ENCODE measurements around the gene USHBP1.
"Not testable (repeated sequence)": the region's sequence is repeated elsewhere in the genome, so short reads cannot be mapped to it uniquely, and the experiment has no call there.

Gene USHBP1

GRCh38 chr19:17264641-17264979, at the start of gene USHBP1:
Gene USHBP1 (minus strand): TSS chr19:17264745. CDS start chr19:17264299, 446 bp downstream.
- DNase-seq, result no peak

DNA sequence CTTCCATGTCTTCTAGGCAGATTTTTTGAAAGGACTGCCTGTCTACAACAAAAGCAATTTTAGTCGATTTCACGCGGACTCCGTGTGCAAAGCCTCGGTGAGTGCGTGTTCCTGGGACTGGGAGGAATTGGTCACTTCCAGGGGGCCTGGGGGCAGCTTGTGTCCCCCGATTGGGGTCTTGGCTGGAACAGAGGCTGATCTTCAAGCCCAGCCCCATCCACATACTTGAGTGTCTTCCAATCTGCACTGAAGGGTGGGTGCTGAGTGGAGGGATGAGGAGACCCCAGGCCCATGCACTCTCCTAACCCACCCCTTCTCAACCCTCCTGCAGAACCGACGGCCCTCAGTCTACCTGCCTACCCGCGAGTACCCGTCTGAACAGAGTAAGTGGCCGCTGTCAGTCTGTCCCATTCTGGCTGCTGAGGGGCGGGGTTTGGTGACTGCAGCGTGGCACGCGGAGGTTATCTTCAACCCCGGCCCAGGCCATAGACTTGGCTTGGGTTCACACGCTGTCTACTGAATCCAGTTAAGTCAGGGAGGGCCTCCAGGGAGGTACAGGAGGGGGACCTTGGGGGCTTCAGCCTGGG, 49.6 kb upstream of the USHBP1 start:
- DNase-seq, result no peak

DNA sequence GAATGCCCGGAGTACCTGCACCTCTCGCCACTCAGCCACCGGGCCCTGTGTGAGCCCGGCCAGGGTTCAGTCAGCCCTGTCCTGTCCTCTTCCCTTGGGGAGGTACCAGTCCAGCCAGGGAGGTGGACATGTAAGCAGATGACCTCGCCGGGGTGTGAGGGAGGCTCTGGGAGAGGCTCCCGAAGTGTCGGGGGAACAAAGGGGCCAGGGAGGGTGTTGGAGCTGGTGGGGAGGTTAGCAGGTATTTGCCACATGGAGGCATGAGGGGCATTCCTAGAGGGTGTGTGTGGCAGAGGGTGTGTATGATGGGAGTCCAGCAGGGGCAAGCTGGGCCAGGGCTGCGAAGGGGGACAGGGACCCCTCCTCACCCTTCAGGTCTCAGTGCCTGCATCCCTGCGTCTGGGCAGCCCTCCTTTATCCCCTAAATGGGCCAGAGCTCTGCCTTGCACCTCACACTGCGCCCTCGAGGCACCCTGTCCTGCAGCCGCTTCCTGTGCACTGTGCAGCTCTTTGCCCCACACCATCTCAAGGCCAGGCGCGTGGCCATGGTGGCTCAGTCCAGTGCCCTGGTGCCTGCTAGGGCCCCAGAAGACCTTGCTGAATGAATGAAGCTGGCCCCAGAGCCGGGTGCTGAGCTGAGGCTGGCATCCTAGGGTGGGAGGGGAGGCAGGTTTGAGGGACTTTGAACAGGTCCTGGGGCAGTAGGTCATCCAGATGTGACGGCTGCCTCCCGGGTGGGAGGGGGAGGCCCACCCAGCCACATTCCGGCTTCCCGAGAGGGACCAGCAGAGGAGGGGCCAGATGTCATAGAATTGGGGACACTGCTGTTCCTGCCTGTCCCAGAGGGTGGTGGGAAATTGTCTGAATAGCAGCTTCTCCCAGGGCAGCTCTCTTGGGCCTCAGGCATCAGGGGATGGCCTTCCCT, 47.9 kb upstream of the USHBP1 start:
- DNase-seq, result no peak

- DNase-seq, result no peak
Measured at GRCh38 chr19:17311455-17312188, 47.1 kb upstream of the USHBP1 start.

DNA sequence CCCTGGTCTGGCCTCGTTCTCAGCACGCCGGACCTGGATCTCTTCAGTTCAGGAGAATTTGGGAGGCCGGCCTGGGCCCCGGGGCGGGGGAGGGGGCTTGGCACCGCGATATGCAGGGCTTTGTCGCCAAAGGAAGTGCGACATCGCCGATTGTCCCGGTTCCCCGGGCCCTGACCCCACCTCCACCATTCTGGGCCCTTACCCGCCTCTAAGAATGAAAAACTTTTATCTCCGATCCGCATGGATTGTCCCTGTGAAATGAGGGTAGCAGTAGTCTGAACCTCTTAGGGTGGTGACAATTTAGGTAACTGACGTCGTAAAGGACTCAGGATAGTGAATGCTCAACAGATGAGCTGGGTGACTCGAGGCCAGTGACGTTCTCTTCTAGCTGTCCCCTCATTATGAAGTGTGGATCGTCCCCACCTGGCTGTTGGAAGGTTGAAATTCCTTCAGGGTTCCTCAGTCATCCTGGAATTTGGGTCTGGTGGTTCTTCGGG, 45.5 kb upstream of the USHBP1 start:
- no peak for DNase-seq

GRCh38 chr19:17309198-17309964, 44.8 kb upstream of the USHBP1 start, which contains the start of gene DDA1:
Gene DDA1 (plus strand): TSS chr19:17309563. CDS start chr19:17309655, 92 bp downstream.
- DNase-seq, result peak; percentile 96

DNA sequence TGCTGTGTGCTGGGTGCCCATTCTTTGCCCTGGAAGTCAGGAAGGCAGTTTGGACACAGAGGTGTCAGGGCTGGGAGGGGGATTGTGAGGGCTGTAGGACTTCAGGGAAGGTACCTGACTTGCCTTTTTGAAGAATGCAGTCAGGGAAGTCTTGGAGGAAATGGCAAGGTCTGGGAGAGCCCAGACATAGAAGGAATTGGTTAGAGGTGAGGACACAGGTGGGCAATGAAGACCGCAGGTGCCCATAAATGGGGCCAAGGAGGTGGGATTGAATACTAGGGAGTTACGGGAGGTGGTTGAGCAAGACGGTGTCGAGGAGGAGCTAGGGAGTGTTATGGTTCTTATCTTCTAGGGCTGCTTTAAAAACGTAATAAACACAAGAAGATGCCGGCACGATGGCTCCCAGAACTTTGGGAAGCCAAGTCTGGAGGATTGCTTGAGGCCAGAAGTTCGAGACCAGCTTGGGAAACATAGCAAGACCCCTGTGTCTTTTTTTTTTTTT, 43.4 kb upstream of the USHBP1 start:
- DNase-seq, result no peak

GRCh38 chr19:17306285-17306714, 41.8 kb upstream of the USHBP1 start:
- no peak for DNase-seq

DNA sequence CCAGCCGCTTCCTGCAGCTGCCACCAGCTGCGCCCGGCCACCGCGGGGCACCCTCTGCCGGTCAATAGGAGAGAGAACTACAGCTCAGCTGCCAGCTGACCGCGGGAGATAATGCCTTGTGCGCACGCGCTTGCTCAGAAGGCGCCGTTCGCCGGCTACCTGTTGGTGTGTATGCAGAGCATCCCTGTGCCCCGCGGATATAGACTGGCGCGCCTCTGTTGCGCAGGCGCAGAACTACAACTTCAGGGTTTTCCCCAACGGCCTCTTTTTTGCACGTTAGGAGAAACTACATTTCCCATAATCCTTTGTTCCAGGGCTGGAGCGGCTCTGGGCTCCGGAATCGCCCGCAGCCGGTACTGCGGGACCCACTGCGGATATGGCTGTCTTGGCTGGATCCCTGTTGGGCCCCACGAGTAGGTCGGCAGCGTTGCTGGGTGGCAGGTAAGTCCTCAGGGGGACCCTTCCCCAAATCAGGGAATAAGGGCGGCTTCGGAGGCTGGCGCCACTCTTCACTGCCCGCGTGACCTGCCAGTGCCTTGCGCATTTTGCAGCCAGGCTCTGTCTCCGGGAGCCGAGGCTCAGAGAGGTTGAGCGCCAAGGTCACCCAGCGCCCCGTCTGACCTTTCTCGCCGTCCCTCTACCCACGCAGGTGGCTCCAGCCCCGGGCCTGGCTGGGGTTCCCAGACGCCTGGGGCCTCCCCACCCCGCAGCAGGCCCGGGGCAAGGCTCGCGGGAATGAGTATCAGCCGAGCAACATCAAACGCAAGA, 41.2 kb upstream of the USHBP1 start, which contains the start of gene MRPL34:
MRPL34 (plus strand) TSS at position 356 of the 768 bp plus-strand sequence; CDS start at position 377, 21 bp downstream.
- DNase-seq, result peak; percentile 97

DNA sequence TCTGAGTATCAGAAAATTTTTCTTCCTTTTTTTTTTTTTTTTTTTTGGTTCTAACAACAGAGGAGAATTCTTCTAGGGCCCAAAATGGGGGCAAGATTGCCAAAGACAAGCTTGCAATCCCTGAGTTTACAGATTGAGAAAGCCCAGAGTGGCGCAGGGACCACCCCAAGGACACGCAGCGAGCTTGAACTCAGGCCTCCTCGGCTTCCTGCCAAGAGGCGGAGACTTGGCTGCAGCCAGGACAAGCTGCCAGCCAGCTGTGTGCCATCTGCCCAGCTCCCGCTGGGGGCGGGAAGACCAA, 40.6 kb upstream of the USHBP1 start:
- DNase-seq, result no peak

- no peak for DNase-seq
Measured at GRCh38 chr19:17304386-17305215, 40.1 kb upstream of the USHBP1 start.

DNA sequence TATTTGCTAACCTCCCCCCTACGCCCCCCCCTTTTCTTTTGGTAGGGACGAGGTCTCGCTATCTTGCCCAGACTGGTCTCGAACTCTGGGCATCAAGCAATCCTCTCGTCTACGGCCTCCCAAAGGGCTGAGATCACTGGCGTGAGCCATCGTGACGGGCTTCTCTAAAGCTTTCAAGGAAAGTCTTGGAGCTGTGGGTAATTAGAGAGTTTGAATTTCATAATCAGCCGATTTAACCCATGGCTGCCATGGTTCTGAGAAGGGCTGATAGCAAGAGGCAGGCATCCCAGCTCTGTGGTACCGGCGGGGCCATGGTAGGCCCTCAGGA, 39.4 kb upstream of the USHBP1 start:
- no peak for DNase-seq

- DNase-seq, result peak; percentile 34
Measured at GRCh38 chr19:17303167-17303939, 38.8 kb upstream of the USHBP1 start, which contains the start of gene ABHD8. Gene ABHD8 (minus strand): TSS chr19:17303425. CDS start chr19:17301616, 1,809 bp downstream.

- DNase-seq, result no peak
Measured at GRCh38 chr19:17302391-17303166, 38.0 kb upstream of the USHBP1 start.

DNA sequence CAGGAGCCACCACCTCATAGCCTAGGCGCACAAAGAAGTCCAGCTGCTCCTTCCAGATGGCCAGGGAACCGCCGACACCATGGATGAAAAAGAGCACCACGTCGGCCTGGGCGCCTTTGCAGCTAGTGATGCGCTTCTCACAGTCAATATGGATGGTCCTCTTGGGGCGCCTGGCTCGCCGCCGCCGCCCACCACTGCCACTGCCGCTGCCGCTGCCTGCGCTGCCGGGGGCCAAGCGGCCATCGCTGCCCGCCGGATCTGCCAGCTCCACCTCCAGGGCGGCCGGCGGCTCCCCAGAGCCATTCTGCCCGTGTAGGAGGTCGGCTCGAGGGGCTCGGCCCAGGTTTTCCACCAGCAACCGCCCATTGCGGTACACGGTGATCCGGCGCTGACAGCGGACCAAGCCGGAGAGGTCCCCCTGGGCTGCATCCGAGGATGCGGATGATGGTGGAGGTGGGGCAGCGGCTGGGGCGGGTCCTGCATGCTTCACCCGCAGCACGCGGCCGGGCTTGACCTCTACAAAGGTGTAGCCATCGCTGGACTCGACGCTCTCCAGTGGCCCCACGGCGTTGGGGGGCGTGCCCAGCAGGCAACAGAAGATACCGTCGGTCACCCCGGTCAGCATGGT, 36.6 kb upstream of the USHBP1 start:
- DNase-seq, result no peak

DNA sequence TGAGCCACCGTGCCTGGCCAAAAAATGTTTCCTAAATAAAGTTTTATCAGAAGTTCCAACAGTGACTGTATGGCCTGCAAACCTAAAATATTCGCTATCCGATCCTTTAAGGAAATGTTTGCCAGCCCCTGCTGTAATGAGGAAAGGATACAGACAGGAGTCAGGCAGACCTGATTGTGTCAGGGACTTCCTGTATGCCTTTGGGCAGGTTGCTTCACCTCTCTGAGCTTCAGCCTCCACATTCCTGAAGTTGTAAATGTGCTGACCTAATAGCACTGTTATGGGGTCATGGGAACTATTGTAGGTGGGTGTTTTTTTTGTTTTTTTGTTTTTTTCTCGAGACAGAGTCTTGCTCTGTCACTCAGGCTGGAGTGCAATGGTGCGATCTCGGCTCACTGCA, 32.4 kb upstream of the USHBP1 start:
- no peak for DNase-seq

- no peak for DNase-seq
Measured at GRCh38 chr19:17296273-17296672, 31.7 kb upstream of the USHBP1 start.

DNA sequence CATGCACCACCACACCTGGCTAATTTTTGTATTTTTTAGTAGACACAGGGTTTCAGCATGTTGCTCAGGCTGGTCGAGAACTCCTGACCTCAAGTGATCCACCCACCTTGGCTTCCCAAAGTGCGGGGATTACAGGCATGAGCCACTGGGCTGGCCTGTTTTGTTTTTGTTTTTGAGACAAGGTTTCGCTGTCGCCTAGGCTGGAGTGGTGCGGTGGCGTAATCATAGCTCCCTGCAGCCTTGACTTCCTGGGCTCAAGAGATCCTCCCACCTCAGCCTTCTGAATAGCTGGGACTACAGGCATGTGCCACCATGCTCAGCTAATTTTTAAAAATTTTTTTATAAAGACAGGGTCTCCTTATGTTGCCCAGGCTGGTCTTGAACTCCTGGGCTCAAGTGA, 31.0 kb upstream of the USHBP1 start:
- DNase-seq, result not testable (repeated sequence)
